ENCODE measurements around the gene SPAG6.

DNA sequence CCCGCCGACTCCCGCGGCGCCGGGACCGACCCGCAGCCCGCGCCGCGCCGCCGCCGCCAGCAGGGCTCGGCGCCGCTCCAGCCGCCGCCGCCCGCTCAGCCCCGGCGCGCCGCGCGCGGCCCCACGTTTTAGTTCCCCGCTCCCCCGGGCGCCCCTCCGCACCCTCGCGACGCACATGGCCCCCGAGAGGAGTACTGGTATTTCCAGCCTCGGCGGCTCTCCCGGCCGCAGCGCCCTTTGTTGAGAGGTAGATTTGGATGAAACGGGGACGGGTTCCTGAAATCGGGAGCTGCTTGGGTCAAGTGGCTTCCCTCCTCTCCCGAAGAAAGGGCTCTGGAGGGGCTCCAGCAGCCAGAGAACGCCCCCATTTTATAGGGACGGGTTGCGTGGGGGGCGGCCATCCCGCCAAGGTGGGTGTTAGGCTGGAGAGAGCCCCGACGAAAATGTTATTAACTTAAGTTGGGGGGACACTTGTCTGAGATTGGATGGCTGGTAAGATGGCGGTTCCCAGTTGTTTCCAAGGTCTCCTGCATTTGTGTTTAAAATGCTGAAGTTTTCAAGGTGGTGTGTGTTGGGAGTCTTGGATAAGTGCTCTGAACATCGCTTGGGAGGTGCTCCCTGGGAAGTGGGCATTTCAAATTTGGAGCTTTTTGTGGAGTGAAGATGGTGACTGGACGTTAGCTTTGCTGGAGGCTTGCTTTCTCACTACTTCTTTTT, 23.2 kb upstream of the SPAG6 start:
- TF ChIP-seq POLR2AphosphoS5 (IDR thresholded peaks at IDR 0.05; ENCODE audit: low read depth, low read length) (no peak), POLR2A (IDR thresholded peaks at IDR 0.05; ENCODE audit: low read depth, low read length) (no peak), TAF1 (IDR thresholded peaks at IDR 0.05; ENCODE audit: low read depth, low read length) (no peak)

Data from GM12891 (cell line).